HG03378 (cell line): ENCODE data around the gene DEPDC1B.
"Not testable (repeated sequence)": the region's sequence is repeated elsewhere in the genome, so short reads cannot be mapped to it uniquely, and the experiment has no call there.

Experiments used
- ATAC-seq: cut with Tn5 transposase; IDR thresholded peaks from one replicate; pipeline ENCODE4 v1.9.1; 2021; ENCODE audit warnings: mild to moderate bottlenecking, moderate library complexity; ENCODE audit not compliant: unreplicated experiment

DEPDC1B gene

GRCh38 chr5:60651872-60652620, 47.9 kb downstream of the DEPDC1B start:
- ATAC-seq, result no peak

GRCh38 chr5:60649288-60649917, 50.6 kb downstream of the DEPDC1B start:
- ATAC-seq, result peak; percentile 88

GRCh38 chr5:60648175-60648574, 51.8 kb downstream of the DEPDC1B start:
- no peak for ATAC-seq

GRCh38 chr5:60640901-60641300, 59.1 kb downstream of the DEPDC1B start:
- no peak for ATAC-seq

GRCh38 chr5:60639544-60639943, 60.4 kb downstream of the DEPDC1B start:
- ATAC-seq, result no peak

- ATAC-seq, result no peak
These were observed 61.7 kb downstream of the DEPDC1B start for GRCh38 chr5:60638300-60638699.

- no peak for ATAC-seq
These were observed 63.3 kb downstream of the DEPDC1B start for GRCh38 chr5:60636644-60637043.

GRCh38 chr5:60636001-60636400, 64.0 kb downstream of the DEPDC1B start:
- ATAC-seq, result no peak

- ATAC-seq, result no peak
These were observed 65.9 kb downstream of the DEPDC1B start for GRCh38 chr5:60634051-60634450.

- ATAC-seq, result no peak
These were observed 66.6 kb downstream of the DEPDC1B start for GRCh38 chr5:60633341-60633740.

- ATAC-seq, result no peak
These were observed 67.8 kb downstream of the DEPDC1B start for GRCh38 chr5:60632153-60632552.

- ATAC-seq, result no peak
These were observed 69.1 kb downstream of the DEPDC1B start for GRCh38 chr5:60630836-60631235.

GRCh38 chr5:60630179-60630578, 69.8 kb downstream of the DEPDC1B start:
- ATAC-seq, result no peak

GRCh38 chr5:60624875-60625274, 75.1 kb downstream of the DEPDC1B start:
- not testable (repeated sequence) for ATAC-seq

- ATAC-seq, result not testable (repeated sequence)
These were observed 79.2 kb downstream of the DEPDC1B start for GRCh38 chr5:60620752-60621151.

- peak; percentile 60 for ATAC-seq
These were observed 86.1 kb downstream of the DEPDC1B start for GRCh38 chr5:60613826-60614225.

- no peak for ATAC-seq
These were observed 88.7 kb downstream of the DEPDC1B start for GRCh38 chr5:60611099-60611740.

GRCh38 chr5:60604771-60605170, 95.2 kb downstream of the DEPDC1B start:
- no peak for ATAC-seq

GRCh38 chr5:60598424-60598823, 101.5 kb downstream of the DEPDC1B start:
- no peak for ATAC-seq

- peak; percentile 79 for ATAC-seq
These were observed 102.2 kb downstream of the DEPDC1B start for GRCh38 chr5:60597572-60598320.
